Measurements from ENCODE around the gene PTRH2. TPM values are rescaled to one million over a fixed set of nuclear protein-coding genes. Genes with fewer than 3 reads are reported as not detected.

The PTRH2 gene
- total and polyA plus RNA-seq, 2 of the 8 experiments (the other 6 are each of a cell fraction or from before 2014, with no cell fraction given): 39.4 to 43.2 TPM

DNA sequence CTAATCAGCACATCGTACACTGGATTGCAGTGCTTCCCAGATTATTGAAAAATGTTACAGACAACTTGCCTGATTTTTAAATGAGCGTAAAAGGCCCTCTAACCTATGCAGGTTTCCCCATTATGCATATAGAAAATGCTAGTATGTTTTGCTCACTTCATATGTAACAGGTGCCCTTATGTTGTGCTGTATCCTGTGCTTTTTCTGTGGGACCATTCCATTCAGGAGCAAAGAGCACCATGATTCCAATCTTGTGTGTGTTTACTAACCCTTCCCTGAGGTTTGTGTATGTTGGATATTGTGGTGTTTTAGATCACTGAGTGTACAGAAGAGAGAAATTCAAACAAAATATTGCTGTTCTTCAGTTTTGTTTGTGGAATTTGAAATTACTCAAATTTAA lies 12.9 kb downstream of the PTRH2 start:
- H3K23me2 ChIP-seq (ENCODE audit: low read depth, low read length): no peaks in the 10 kb centered on the region
- no peak for DNase-seq (ENCODE audit: low read depth in 1 of 2, low spot score in 2 of 2)
- H4K20me1 ChIP-seq (replicated peaks in 1 of 2; ENCODE audit: control insufficient read depth in 1 of 2, insufficient read depth in 2 of 2, low read length in 2 of 2): peaks cover 14 to 25% of the 10 kb centered on the region in 2 experiments
- H3K4me2 ChIP-seq (ENCODE audit: insufficient read depth in 1 of 2, low read depth in 2 of 2, low read length in 2 of 2): no peak overlapping the region
- H3K79me2 ChIP-seq (ENCODE audit: control insufficient read depth in 1 of 2, insufficient read depth in 2 of 2, low read length in 2 of 2): peaks cover 9 to 50% of the 10 kb centered on the region in 2 experiments; a peak in 3 of 4 replicates
- H3K4ac ChIP-seq (replicated peaks; ENCODE audit: insufficient read length, low read depth, low read length): no peak overlapping the region
- H3K9ac ChIP-seq (replicated peaks in 1 of 4; ENCODE audit: extremely low read depth in 1 of 4, low read depth in 3 of 4, low read length in 3 of 4): no peak overlapping the region
- ChIA-PET POLR2A (ENCODE audit: partially characterized antibody) (interaction anchor here (0.7 to 1.9 kb wide), 2 partner anchors 10 to 75 kb away, joined by 3 to 5 read pairs; no protein-coding TSS in a partner anchor), CTCF (ENCODE audit: partially characterized antibody) (no interaction called here)
- peaks cover 6% of the 10 kb centered on the region; the same call in 1 of the 2 replicates for H3K79me1 ChIP-seq (ENCODE audit: low read depth, low read length)
- FAIRE-seq: no peak
- WGBS, 2 experiments (ENCODE audit: extremely low coverage in 1 of 2, insufficient coverage in 1 of 2, insufficient read length in 1 of 2, insufficient replicate concordance in 2 of 2, low coverage in 1 of 2, low lambda C conversion rate in 2 of 2, missing lambda C conversion rate in 1 of 2): 86% methylated on average over 2 of the region's 2 CpGs; no CpG with 5 or more reads in 1 of the 2 experiments
- H3K36me3 ChIP-seq (ENCODE audit: control insufficient read depth in 2 of 4, insufficient read depth in 4 of 4, low read length in 3 of 4): peaks cover 22 to 93% (median 65%) of the 10 kb centered on the region in 4 experiments
- H2AFZ ChIP-seq (ENCODE audit: low read length): no peak overlapping the region
- no peak overlapping the region for H3K27ac ChIP-seq (ENCODE audit: low read depth, low read length)
- H4K91ac ChIP-seq (replicated peaks; ENCODE audit: insufficient read length, low read length): no peak overlapping the region
- H3K4me1 ChIP-seq (replicated peaks in 1 of 4; ENCODE audit: control insufficient read depth in 3 of 4, insufficient read depth in 4 of 4, low read length in 3 of 4): no peaks in the 10 kb centered on the region
- H3K14ac ChIP-seq (ENCODE audit: insufficient read length): no peak overlapping the region
- no peak overlapping the region for H3K23ac ChIP-seq (ENCODE audit: insufficient read length)
- no peak overlapping the region for H2BK20ac ChIP-seq (ENCODE audit: low read length)
- H2BK5ac ChIP-seq (ENCODE audit: low read depth, low read length): no peak overlapping the region
- no peak overlapping the region for H4K5ac ChIP-seq (ENCODE audit: insufficient read length, low read depth, low read length)
- no peak overlapping the region for H3K18ac ChIP-seq (ENCODE audit: extremely low read depth, low read length)
- H3K9me3 ChIP-seq (ENCODE audit: insufficient read depth in 2 of 2, low read depth in 1 of 2, low read length in 1 of 2): no peaks in the 10 kb centered on the region
- H2BK15ac ChIP-seq (ENCODE audit: low read length): no peak overlapping the region
- no peak overlapping the region for H2BK120ac ChIP-seq (replicated peaks; ENCODE audit: low read depth, low read length)
- no peak overlapping the region for H4K8ac ChIP-seq (ENCODE audit: extremely low read depth, insufficient read depth, low read length)
- no peak overlapping the region for H3K4me3 ChIP-seq (ENCODE audit: extremely low read depth in 1 of 4, insufficient read depth in 2 of 4, low read depth in 3 of 4, low read length in 4 of 4)
- no peak overlapping the region for H3K56ac ChIP-seq (replicated peaks; ENCODE audit: insufficient read length, low read depth, low read length)
- no peak overlapping the region for H2AK5ac ChIP-seq (ENCODE audit: low read depth, low read length)
- no peaks in the 10 kb centered on the region for H3K27me3 ChIP-seq (replicated peaks in 1 of 4; ENCODE audit: control insufficient read depth in 3 of 4, extremely low read depth in 1 of 4, insufficient read depth in 3 of 4, low read length in 3 of 4)
- no peak overlapping the region for H2BK12ac ChIP-seq (ENCODE audit: low read depth, low read length)
- TF ChIP-seq SP4 (IDR thresholded peaks at IDR 0.05; ENCODE audit: low read length): no peak
- TF ChIP-seq TCF12 (IDR thresholded peaks at IDR 0.05; ENCODE audit: low read depth, low read length): no peak
- TF ChIP-seq HDAC6 (IDR thresholded peaks at IDR 0.05; ENCODE audit: low read depth, low read length): no peak
- TF ChIP-seq EGR1 (IDR thresholded peaks at IDR 0.05; ENCODE audit: borderline replicate concordance, low read depth, low read length): no peak
- TF ChIP-seq POLR2AphosphoS5 (IDR thresholded peaks at IDR 0.05; ENCODE audit: low read depth, low read length): no peak
- no peak for TF ChIP-seq CTBP2 (IDR thresholded peaks at IDR 0.05; ENCODE audit: borderline replicate concordance, insufficient read depth, insufficient read length, low read length)
- no peak for TF ChIP-seq KDM1A (IDR thresholded peaks at IDR 0.05; ENCODE audit: borderline replicate concordance, low read length)
- TF ChIP-seq CREB1 (IDR thresholded peaks at IDR 0.05): no peak
- TF ChIP-seq, protein P1, sequence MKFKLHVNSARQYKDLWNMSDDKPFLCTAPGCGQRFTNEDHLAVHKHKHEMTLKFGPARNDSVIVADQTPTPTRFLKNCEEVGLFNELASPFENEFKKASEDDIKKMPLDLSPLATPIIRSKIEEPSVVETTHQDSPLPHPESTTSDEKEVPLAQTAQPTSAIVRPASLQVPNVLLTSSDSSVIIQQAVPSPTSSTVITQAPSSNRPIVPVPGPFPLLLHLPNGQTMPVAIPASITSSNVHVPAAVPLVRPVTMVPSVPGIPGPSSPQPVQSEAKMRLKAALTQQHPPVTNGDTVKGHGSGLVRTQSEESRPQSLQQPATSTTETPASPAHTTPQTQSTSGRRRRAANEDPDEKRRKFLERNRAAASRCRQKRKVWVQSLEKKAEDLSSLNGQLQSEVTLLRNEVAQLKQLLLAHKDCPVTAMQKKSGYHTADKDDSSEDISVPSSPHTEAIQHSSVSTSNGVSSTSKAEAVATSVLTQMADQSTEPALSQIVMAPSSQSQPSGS (IDR thresholded peaks at IDR 0.05; ENCODE audit: low read length): no peak
- TF ChIP-seq SIN3A (conservative IDR thresholded peaks at IDR 0.05 in 1 of 2, IDR thresholded peaks at IDR 0.05 in 1 of 2; ENCODE audit: low read depth in 1 of 2, low read length in 2 of 2): no peak
- no peak for TF ChIP-seq NANOG (IDR thresholded peaks at IDR 0.05; ENCODE audit: insufficient read depth, low read depth, low read length, poor library complexity, severe bottlenecking)
- no peak for TF ChIP-seq RAD21 (IDR thresholded peaks at IDR 0.05 in 1 of 2, conservative IDR thresholded peaks at IDR 0.05 in 1 of 2; ENCODE audit: low read depth in 2 of 2, low read length in 2 of 2)

Data from H1 (cell line).